GM18861 (cell line): ENCODE results near the gene YTHDF1.

Experiments used
- ATAC-seq: cut with Tn5 transposase; IDR thresholded peaks from one replicate; pipeline ENCODE4 v1.9.1; 2021; ENCODE audit not compliant: unreplicated experiment

Gene YTHDF1

DNA sequence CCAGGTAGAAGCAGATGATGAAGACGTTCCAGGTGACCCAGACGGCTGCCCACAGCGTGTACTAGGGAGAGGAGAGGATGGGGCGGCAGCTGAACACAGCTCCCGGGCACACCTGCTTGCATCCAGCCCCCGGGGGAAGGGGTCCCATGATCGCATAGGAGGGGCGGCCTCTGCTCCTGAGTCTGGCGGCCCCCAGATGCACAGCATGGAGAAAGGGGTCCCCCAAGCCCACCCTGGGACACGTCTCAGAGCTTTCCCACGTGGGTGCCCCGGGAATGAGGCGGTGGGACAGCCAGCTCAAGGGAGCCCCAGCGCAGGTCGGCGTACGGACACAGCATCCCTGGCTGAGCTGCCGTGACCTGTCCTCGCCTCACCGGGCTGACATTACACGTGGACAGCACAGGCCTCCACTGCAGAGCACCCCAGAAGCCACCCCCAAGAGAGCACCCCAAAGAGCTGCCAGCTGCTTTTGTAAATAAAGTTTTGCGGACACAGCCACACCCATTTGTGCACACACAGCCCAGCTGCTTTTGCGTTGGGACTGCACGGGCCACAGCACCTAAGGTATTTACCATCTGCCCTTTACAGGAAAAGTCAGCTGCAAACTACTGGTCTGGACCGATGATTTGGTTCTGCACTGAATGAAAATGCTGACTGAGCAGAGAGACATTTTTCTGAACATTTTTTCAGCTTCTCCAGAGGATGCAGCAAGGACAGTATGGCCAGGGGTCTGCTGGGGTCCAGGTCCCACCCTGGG lies 33.1 kb upstream of the YTHDF1 start:
- no peak for ATAC-seq

DNA sequence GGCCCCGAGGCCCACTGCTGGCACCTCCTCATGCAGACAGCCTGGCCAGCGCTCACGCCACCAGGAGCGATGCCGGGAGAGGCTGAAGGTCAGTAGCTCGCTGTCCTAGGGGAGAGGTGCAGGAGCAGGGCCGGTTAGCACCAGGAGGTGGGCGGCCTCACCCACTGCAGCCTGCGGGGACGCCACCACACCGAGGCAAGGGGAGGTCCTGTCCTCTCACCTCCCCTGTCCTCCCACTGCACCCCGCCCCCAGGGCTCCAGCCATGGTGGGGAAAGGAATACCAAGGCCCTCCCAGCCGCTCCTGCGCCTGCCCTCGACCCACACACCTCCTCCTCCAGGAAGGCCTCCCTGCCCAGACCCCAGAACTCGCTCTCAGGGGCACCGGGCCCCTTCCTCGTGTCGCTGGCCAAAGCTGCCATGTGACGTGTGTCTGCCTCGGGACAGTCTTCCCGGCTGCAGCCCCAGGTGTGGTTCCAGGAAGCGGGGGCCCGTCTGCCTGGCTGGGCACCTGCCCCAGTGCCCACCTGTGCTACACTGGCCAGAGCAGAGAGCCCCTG lies 31.8 kb upstream of the YTHDF1 start:
- ATAC-seq = no peak

DNA sequence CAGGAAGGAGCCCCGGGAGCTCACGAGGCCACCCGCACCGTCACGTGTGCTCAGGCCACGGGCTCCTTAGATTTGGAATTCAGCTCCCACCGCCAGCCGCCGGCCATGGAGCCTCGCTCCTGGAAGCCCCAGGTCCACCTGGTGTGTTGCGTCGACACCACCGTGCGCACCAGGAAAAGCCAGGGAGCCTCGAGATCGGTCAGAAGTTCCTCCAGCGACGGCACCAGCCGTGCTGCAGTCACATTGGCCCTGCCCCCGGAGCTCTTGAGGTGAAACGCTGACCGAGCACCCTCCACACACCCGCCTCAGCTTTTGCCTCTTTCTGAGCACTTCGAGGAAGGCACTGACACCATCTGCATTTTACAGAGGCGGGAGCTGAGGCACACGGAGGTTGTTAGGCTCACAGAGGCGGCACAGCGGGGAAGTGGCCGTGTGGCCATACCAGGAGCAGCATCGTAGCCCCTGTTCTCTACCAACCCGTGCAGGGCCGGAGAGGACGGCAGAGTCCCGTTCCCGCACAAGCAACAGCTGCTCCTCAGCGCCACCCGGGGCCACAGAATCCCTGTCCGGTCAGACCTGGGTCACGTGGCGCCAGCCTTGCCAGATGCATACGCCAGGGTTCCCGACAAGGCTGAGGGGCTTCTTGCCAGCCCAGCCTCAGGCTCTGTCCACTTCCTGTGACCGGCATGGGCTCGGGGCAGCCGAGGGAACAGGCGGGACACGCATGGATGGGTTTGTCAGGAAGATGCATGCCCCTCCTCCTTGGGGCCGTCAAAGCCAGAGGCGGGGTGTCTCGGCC lies 30.8 kb upstream of the YTHDF1 start:
- ATAC-seq = no peak

DNA sequence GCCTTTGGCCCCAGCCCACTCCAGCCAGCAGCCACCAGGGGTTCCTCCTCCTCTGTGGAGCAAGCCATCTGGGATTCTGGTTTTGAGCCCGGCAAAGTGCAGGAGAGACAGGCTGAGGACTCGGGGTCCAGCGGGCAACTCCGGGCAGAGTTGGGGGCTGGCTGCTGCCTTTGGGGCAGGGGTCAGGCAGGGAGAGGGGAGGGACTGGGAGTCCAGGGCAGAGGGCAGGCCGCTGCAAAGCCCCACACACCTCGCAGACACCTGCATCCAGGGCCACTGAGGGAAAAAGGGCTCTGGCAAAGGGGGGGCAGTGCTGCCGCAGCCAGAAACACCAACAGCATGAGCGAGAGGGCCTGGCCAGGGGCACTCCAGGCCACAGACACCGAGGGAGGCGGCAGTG lies 28.5 kb upstream of the YTHDF1 start:
- no peak for ATAC-seq

- no peak for ATAC-seq
These were observed 27.8 kb upstream of the YTHDF1 start for GRCh38 chr20:63243604-63244247.

- ATAC-seq = no peak
These were observed 26.8 kb upstream of the YTHDF1 start for GRCh38 chr20:63242736-63243135.

DNA sequence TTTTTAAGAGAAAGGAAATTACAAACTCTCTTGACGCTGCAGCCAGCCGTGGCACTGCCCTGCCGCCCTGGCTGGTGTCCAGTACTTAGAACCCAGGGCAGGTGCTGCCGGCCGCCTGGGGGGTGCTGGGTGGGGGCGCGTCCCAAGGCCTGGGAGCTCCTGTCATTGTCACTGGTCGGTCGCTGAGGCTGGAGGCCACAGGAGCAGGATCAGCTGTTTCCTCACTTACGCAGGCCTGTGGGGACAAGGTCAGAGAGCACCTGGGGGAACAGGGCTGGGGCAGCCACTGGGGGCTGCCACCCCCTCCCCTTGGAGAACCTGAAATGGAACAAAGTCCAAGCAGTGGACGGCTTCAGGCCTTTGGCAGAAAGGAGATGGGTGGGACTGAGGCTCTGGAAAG lies 25.3 kb upstream of the YTHDF1 start:
- ATAC-seq = no peak

DNA sequence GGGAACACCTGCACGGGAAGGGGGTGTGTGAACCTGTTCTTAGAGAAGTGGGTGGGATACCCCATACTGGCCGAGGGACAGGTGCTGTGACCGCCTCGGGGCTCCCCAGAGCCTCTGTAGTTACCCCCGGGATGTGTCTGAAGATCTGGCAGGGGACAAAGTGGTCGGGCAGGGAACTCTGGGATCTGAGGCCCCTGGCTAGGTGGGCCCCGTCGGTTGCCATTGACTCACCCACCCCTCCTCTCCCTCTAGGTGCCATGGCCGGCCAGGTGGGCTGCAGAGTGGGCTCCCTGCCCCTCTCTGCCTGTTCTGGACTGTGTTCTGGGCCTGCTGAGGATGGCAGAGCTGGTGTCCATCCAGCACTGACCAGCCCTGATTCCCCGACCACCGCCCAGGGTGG lies 24.1 kb upstream of the YTHDF1 start:
- ATAC-seq = no peak

GRCh38 chr20:63239431-63239830 lies 23.5 kb upstream of the YTHDF1 start:
- no peak for ATAC-seq

- no peak for ATAC-seq
These were observed 22.7 kb upstream of the YTHDF1 start for GRCh38 chr20:63238514-63239125.

GRCh38 chr20:63238031-63238430 lies 22.1 kb upstream of the YTHDF1 start:
- no peak for ATAC-seq

GRCh38 chr20:63236116-63236837 lies 20.3 kb upstream of the YTHDF1 start:
- no peak for ATAC-seq

GRCh38 chr20:63235399-63235983 lies 19.6 kb upstream of the YTHDF1 start, which contains the start of gene BIRC7:
BIRC7 (plus strand) TSS chr20:63235905; CDS start chr20:63236097, 192 bp downstream.
- ATAC-seq = no peak

DNA sequence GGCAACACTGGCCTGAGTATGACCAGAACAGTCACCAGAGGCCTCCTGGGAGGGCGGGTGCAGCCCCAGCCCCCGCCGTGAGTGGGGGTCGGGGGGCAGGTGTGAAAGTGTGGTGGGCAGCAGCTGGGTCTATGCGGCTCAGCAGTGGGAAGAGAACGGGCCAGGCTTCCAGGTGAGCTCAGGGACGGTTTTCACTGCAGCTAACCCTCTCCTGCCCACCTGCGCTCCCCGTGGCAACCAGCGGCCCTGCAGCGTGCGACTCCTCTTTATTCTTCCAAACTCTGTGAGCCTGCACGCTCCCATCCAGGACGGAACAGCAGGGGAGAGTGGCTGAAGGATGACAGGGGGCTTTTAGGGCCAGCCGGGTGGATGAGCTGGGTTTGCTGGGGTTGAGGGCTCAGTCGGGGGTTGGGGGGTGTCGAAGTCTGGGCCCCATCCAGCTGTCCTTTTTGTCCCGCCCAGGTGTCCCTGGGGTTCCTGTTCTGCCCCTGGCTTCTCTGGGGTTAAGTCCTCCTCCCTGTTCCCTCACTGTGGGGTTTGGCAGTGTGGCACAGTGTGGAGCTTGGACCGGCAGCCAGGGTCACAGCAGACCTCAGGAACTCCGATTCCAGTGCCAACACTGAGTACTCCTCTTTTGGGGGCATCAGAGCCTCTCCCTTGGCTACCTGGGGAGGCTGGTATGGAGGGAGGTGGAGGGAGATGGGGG lies 18.9 kb upstream of the YTHDF1 start:
- ATAC-seq = no peak

- no peak for ATAC-seq
These were observed 18.0 kb upstream of the YTHDF1 start for GRCh38 chr20:63233924-63234323.

DNA sequence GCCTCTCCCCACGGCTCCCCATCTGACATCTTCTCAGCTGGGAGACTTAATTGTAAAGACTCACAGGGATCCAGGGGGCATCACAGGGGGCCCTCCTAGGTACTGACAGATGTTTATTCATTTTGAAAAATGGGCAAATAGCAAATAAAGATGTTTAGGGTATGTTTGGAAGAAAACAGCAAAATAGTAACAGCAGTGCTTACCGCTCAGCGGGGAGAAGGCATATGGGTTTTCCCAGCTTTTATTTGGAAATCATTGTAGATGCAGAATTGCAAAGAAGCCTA lies 17.1 kb upstream of the YTHDF1 start:
- no peak for ATAC-seq

GRCh38 chr20:63232235-63233060 lies 16.5 kb upstream of the YTHDF1 start:
- no peak for ATAC-seq

GRCh38 chr20:63230800-63231268 lies 14.9 kb upstream of the YTHDF1 start:
- no peak for ATAC-seq

- no peak for ATAC-seq
These were observed 12.9 kb upstream of the YTHDF1 start for GRCh38 chr20:63228806-63229205.
